ENCODE results near the gene NMRK2. TPM values are rescaled to one million over a fixed set of nuclear protein-coding genes. Genes with fewer than 3 reads are reported as not detected.
"Not testable (repeated sequence)": the region's sequence is repeated elsewhere in the genome, so short reads cannot be mapped to it uniquely, and the experiment has no call there.

NMRK2 gene, protein sequence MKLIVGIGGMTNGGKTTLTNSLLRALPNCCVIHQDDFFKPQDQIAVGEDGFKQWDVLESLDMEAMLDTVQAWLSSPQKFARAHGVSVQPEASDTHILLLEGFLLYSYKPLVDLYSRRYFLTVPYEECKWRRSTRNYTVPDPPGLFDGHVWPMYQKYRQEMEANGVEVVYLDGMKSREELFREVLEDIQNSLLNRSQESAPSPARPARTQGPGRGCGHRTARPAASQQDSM
- not detected for total RNA-seq

DNA sequence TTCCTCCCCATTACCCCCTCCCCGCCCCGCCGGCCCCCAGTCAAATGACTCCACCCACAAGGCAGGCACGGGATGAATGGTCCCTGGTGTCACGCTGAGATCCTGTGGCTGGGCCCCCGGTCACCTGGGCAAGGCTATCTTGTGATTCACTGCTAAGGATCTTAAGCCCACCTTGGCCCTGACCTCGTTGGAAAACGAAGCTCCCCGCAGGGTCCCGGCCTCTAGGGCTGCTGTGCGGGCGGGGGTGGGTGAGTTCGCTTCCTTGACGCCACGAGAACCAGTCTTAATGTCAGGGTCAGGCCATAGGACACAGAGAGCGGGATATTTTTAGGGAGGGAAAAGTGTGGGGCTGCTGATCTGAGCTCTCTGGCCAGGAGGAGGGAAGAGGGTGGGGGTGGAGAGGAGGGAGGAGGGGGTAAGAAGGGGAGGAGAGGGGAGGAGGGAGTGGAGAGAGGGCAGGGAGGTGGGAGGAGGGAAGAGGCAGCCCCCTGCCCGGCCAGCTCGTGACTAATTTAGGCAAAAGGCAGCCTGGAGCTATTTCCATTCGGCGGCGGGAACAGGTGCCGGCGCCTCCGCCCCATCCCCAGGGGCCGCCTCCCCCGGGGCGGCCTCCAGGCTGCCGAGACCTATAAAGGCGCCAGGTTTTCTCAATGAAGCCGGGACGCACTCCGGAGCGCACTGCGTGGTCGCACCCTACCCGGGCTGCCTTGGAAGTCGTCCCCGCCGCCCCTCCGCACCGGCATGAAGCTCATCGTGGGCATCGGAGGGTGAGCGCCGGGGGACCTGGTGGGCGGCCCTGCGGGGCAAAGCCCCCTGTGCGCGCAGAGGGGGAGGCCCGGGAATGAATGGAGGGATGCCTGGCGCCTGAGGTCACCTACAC, at the start of gene NMRK2:
Gene NMRK2, plus strand, starts transcription at position 139 of the 880 bp plus-strand sequence. Its CDS starts 603 bp downstream, at position 742.
- Histone ChIP-seq H3K4me3 (no peak within 1 kb of the TSS), H3K27ac (no peak within 1 kb of the TSS)

DNA sequence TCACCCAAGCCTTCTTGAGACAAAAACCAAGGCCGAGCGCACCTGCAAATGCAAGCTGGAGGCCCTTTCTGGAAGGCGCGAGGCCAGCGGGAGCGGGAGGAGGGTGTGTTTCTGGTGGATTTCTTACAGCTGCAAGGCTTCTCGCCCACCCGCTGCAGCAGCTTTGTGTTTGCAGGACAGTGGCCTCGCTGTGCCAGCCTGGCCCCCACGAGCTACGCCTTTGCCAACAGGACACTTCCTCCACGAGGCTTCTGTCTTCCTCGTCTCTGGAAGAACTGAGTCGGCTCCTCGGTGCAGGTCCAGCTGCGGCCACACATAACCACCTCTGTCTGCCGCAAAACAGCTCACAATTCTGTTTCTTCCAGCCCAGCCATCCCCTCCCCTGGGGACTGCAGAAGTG, 42.3 kb upstream of the NMRK2 start:
- DNase-seq (ENCODE audit: extremely low spot score in 2 of 2) = no peak
- H3K4me3 ChIP-seq = no peak overlapping the region
- no peak overlapping the region for H3K27ac ChIP-seq
- H3K9me3 ChIP-seq = no peaks in the 10 kb centered on the region
- intact Hi-C loops (cut with DNase I) = no loop called here
- no peaks in the 10 kb centered on the region for H3K27me3 ChIP-seq
- no peaks in the 10 kb centered on the region for H3K4me1 ChIP-seq
- H3K36me3 ChIP-seq = no peaks in the 10 kb centered on the region
- TF ChIP-seq POLR2AphosphoS5 (IDR thresholded peaks at IDR 0.05; ENCODE audit: insufficient read depth in 1 of 2, low read depth in 1 of 2) (no peak), POLR2A (IDR thresholded peaks at IDR 0.05) (no peak)
- TF ChIP-seq, protein P1, sequence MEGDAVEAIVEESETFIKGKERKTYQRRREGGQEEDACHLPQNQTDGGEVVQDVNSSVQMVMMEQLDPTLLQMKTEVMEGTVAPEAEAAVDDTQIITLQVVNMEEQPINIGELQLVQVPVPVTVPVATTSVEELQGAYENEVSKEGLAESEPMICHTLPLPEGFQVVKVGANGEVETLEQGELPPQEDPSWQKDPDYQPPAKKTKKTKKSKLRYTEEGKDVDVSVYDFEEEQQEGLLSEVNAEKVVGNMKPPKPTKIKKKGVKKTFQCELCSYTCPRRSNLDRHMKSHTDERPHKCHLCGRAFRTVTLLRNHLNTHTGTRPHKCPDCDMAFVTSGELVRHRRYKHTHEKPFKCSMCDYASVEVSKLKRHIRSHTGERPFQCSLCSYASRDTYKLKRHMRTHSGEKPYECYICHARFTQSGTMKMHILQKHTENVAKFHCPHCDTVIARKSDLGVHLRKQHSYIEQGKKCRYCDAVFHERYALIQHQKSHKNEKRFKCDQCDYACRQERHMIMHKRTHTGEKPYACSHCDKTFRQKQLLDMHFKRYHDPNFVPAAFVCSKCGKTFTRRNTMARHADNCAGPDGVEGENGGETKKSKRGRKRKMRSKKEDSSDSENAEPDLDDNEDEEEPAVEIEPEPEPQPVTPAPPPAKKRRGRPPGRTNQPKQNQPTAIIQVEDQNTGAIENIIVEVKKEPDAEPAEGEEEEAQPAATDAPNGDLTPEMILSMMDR (IDR thresholded peaks at IDR 0.05) = no peak

More for the DNA sequence above, at the start of gene NMRK2:
- no peaks in the 10 kb centered on the region for H3K36me3 ChIP-seq
- no peaks in the 10 kb centered on the region for H3K9me3 ChIP-seq
- TF ChIP-seq POLR2A (IDR thresholded peaks at IDR 0.05) (no peak), POLR2AphosphoS5 (IDR thresholded peaks at IDR 0.05; ENCODE audit: insufficient read depth in 1 of 2, low read depth in 1 of 2) (no peak)
- TF ChIP-seq, protein P1 (IDR thresholded peaks at IDR 0.05) = no peak
- H3K27me3 ChIP-seq = no peaks in the 10 kb centered on the region
- intact Hi-C loops (cut with DNase I) = no loop called here
- peaks cover 8% of the 10 kb centered on the region for H3K4me1 ChIP-seq
- DNase-seq (ENCODE audit: extremely low spot score in 2 of 2) = no peak

DNA sequence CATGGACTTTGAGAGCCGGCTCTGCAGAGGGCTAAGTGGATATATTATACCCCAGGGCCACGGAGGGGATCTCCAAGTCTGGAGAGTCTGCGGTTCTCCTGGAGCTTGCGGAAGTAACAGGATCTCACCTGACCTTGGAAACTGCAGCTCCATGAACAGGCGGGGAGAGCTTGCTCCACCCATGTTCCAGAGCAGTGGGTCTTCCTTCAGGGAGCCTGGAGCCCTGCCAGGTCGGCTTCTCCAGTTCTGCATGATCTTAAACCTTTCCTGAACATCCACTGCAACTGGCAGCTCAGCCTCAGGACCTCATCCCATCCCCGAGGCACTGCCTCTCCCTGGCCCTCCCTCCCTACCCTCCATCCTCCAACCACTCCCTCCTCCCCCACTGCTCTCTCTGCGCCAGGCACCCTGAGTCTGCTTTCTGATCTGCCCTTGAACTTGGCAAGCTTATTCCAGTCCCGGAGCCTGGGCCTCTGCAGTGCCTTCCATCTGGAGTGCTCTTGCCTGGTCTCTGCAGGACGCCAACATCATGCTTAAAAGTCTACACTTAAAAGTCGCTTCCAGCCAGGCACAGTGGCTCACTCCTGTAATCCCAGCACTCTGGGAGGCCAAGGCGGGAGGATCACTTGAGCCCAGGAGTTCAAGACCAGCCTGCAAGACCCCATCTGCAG, 39.2 kb upstream of the NMRK2 start:
- Histone ChIP-seq H3K4me3 (no peak overlapping the region), H3K27me3 (no peaks in the 10 kb centered on the region), H3K27ac (no peak overlapping the region), H3K36me3 (no peaks in the 10 kb centered on the region), H3K4me1 (no peaks in the 10 kb centered on the region), H3K9me3 (no peaks in the 10 kb centered on the region)
- DNase-seq (ENCODE audit: extremely low spot score in 2 of 2) = no peak
- TF ChIP-seq POLR2A (IDR thresholded peaks at IDR 0.05) = no peak
- TF ChIP-seq, protein P1 (IDR thresholded peaks at IDR 0.05) = no peak
- no peak for TF ChIP-seq POLR2AphosphoS5 (IDR thresholded peaks at IDR 0.05; ENCODE audit: insufficient read depth in 1 of 2, low read depth in 1 of 2)
- intact Hi-C loops (cut with DNase I) = no loop called here

DNA sequence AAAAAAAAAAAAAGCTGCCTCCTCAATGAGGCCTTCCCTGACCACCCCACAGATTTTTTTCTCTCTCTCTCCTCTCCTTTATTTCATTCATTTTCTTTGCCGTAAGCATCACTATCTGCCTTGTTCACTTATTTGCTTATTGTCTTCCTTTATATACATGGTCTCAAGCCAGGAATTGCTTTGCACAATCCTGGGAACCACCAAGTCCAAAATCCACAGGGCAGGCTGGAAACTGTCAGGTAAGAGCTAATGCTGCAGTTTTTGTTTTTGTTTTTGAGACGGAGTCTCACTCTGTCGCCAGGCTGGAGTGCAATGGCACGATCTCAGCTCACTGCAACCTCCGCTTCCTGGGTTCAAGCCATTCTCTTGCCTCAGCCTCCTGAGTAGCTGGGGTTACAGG, 37.9 kb upstream of the NMRK2 start:
- H3K4me3 ChIP-seq; intact Hi-C loops (cut with DNase I); H3K36me3 ChIP-seq; H3K9me3 ChIP-seq; H3K4me1 ChIP-seq; H3K27ac ChIP-seq; DNase-seq (ENCODE audit: extremely low spot score in 2 of 2); H3K27me3 ChIP-seq: not testable (repeated sequence)

DNA sequence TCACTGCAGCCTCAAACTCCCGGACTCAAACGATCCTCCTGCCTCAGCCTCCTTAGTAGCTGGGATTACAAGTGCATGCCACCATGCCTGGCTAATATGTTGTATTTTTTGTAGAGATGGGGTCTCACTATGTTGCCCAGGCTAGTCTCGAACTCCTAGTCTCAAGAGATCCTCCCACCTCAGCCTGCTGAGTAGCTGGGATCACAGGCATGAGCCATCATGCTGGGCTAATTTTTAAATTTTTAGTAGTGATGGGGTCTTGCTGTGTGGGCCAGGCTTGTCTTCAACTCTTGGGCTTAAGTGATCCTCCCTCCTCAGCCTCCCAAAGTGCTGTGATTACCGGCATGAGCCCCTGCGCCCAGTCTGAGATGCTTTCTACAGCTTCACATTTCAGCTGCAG, 37.1 kb upstream of the NMRK2 start:
- H3K4me1 ChIP-seq = no peaks in the 10 kb centered on the region
- no peaks in the 10 kb centered on the region for H3K9me3 ChIP-seq
- H3K36me3 ChIP-seq = no peaks in the 10 kb centered on the region
- intact Hi-C loops (cut with DNase I) = no loop called here
- TF ChIP-seq, protein P1 (IDR thresholded peaks at IDR 0.05) = no peak
- no peak for DNase-seq (ENCODE audit: extremely low spot score in 2 of 2)
- no peak overlapping the region for H3K27ac ChIP-seq
- H3K4me3 ChIP-seq = no peak overlapping the region
- H3K27me3 ChIP-seq = no peaks in the 10 kb centered on the region
